Fibroblast of lung (primary cell): ENCODE results near the gene RND3. TPM values are rescaled to one million over a fixed set of nuclear protein-coding genes. Genes with fewer than 3 reads are reported as not detected.

Experiments used
- DNase-seq, 2 donors: peaks; one replicate each; pipeline versions ENCODE4 v3.0.0 to v3.0.0-alpha.2; 2010; ENCODE audit warnings: low read depth in 2 of 2
- H2AFZ ChIP-seq: 2 replicates; pipeline ENCODE4 v1.5.1; 2012; ENCODE audit warnings: low read length, control low read depth, inconsistent platforms
- H3K27ac ChIP-seq: 2 replicates; pipeline ENCODE4 v1.5.1; 2011; ENCODE audit warnings: low read length, control low read depth; ENCODE audit not compliant: insufficient read depth
- H3K27me3 ChIP-seq: 2 replicates; pipeline ENCODE4 v1.5.1; 2011; ENCODE audit warnings: mild to moderate bottlenecking, low read length; ENCODE audit not compliant: control insufficient read depth, insufficient read depth
- H3K36me3 ChIP-seq: 2 replicates; pipeline ENCODE4 v1.5.1; 2011; ENCODE audit warnings: low read length; ENCODE audit not compliant: control insufficient read depth, insufficient read depth
- H3K4me1 ChIP-seq: 2 replicates; pipeline ENCODE4 v1.5.1; 2011; ENCODE audit warnings: low read length; ENCODE audit not compliant: control insufficient read depth, insufficient read depth; ENCODE audit errors: extremely low read depth
- H3K4me2 ChIP-seq: 2 replicates; pipeline ENCODE4 v1.5.1; 2011; ENCODE audit warnings: low read length, control low read depth; ENCODE audit not compliant: insufficient read depth; ENCODE audit errors: extremely low read depth
- H3K4me3 ChIP-seq, 4 experiments: fragments of 200-600 bp in 1 of 4; sonication (generic) in 1 of 4; replicated peaks in 1 of 4; 2 replicates each; pipeline ENCODE4 v1.5.1; 2011 to 2016; ENCODE audit warnings: low read length in 4 of 4, low read depth in 3 of 4, mild to moderate bottlenecking in 3 of 4, control low read depth in 2 of 4, inconsistent platforms in 1 of 4, mixed read lengths in 1 of 4; ENCODE audit not compliant: insufficient read depth in 1 of 4; ENCODE audit errors: control extremely low read depth in 1 of 4
- H3K79me2 ChIP-seq: 2 replicates; pipeline ENCODE4 v1.5.1; 2012; ENCODE audit warnings: mild to moderate bottlenecking, low read length, inconsistent platforms; ENCODE audit not compliant: control insufficient read depth, insufficient read depth
- H3K9ac ChIP-seq: 2 replicates; pipeline ENCODE4 v1.5.1; 2011; ENCODE audit warnings: mild to moderate bottlenecking, low read length, control low read depth; ENCODE audit not compliant: insufficient read depth
- H3K9me3 ChIP-seq: 2 replicates; pipeline ENCODE4 v1.5.1; 2012; ENCODE audit warnings: low read depth, low read length; ENCODE audit not compliant: control insufficient read depth, insufficient read depth
- H4K20me1 ChIP-seq: 2 replicates; pipeline ENCODE4 v1.5.1; 2011; ENCODE audit warnings: low read length; ENCODE audit not compliant: control insufficient read depth, insufficient read depth; ENCODE audit errors: extremely low read depth
- EZH2 ChIP-seq: IDR thresholded peaks from 2 replicates; pipeline ENCODE4 v1.5.1; 2012; ENCODE audit warnings: low read length, control low read depth, mild to moderate bottlenecking; ENCODE audit errors: missing control alignments
- polyA plus RNA-seq, 2 donors: library from polyadenylated mRNA; depleted of rRNA in 1 of 2; stranded (reverse) in 1 of 2; unstranded in 1 of 2; fragments of >200 nt; gene quantifications; 2 replicates each; pipeline ENCODE4 v1.2.1, GENCODE V29; 2011 to 2012; ENCODE audit warnings: missing spikeins in 1 of 2
- total RNA-seq: library from RNA; depleted of rRNA; stranded (reverse); fragments of >200 nt; gene quantifications from 2 replicates; pipeline ENCODE4 v1.2.1, GENCODE V29; 2014
- TF ChIP-seq, protein P1 (sequence below), 2 donors: IDR thresholded peaks in 1 of 2; conservative IDR thresholded peaks in 1 of 2; 1 replicate in 1 of 2; 2 replicates in 1 of 2; pipeline ENCODE4 v1.5.1; 2011 to 2012; ENCODE audit warnings: low read length in 2 of 2, control low read depth in 1 of 2, inconsistent platforms in 1 of 2, low read depth in 1 of 2, mild to moderate bottlenecking in 1 of 2

Gene RND3
- total and polyA plus RNA-seq, 2 donors (not counting 1 experiment from before 2014, with no cell fraction given), result 363 to 1,405 TPM

DNA sequence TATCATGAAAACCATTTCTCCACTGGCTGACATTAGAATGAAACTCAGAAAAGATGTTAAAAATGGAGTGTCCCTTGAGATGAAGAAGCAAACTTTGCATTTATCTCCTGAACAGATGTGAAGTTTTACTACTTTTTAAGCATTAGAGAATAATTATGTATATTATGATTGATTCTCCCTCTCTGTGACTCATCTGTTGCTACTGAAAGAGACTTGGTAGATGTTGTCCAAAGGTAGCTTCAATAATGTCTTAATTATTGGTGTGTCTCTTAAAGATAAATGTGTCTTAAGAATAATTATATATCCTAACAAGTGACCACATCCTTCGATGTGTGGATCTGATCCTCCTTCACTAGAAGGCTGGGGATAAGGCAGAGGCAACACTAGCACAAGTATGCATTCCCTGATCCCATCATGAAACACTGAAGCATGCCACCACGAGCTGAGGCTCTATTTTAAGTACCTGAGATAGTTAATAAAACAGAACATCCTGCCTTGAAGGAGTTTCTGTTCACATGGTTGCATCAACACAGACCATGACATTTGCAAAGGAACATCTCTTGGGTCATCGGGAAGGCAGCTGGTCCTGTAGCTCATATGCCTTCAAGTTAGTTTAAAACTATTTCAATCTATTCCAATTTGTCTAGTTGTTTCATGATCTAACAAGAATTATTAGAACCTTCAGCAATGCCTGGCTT, 15.5 kb downstream of the RND3 start:
- peak overlapping the region; percentile 28 for H3K27ac ChIP-seq
- no peak for DNase-seq
- H2AFZ ChIP-seq, result no peak overlapping the region
- no peak overlapping the region for H3K4me2 ChIP-seq
- H3K36me3 ChIP-seq, result peaks cover 22% of the 10 kb centered on the region
- H4K20me1 ChIP-seq, result peaks cover 3% of the 10 kb centered on the region
- no peak overlapping the region for H3K9ac ChIP-seq
- H3K9me3 ChIP-seq, result no peaks in the 10 kb centered on the region
- no peaks in the 10 kb centered on the region for H3K27me3 ChIP-seq
- peak overlapping the region in 1 of 4 experiments; percentile 98 for H3K4me3 ChIP-seq
- TF ChIP-seq EZH2, result no peak
- TF ChIP-seq, protein P1, sequence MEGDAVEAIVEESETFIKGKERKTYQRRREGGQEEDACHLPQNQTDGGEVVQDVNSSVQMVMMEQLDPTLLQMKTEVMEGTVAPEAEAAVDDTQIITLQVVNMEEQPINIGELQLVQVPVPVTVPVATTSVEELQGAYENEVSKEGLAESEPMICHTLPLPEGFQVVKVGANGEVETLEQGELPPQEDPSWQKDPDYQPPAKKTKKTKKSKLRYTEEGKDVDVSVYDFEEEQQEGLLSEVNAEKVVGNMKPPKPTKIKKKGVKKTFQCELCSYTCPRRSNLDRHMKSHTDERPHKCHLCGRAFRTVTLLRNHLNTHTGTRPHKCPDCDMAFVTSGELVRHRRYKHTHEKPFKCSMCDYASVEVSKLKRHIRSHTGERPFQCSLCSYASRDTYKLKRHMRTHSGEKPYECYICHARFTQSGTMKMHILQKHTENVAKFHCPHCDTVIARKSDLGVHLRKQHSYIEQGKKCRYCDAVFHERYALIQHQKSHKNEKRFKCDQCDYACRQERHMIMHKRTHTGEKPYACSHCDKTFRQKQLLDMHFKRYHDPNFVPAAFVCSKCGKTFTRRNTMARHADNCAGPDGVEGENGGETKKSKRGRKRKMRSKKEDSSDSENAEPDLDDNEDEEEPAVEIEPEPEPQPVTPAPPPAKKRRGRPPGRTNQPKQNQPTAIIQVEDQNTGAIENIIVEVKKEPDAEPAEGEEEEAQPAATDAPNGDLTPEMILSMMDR (conservative IDR thresholded peaks at IDR 0.05 in 1 of 2, IDR thresholded peaks at IDR 0.05 in 1 of 2; ENCODE audit: low read depth in 1 of 2, low read length in 2 of 2), result no peak
- H3K4me1 ChIP-seq, result peaks cover 52% of the 10 kb centered on the region
- H3K79me2 ChIP-seq, result peaks cover 82% of the 10 kb centered on the region

DNA sequence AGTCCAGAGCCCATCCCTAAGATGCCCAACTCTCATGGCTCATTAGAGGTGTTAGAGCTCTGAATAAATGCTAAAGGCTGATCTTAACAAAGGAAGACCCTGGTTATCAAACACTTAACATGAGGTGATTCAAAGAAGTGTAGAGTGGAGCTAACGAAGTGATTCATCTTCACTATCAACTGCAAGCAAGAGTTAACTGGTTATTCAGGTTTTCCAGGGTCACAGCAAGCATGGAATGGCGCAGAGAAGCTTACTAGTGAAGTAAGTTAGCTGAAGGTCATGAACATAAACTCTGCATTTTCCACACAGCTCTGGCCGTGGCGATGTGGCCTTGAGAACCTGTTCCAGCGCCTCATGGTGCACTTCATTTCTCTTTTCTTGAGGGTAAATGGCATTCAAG, 17.0 kb downstream of the RND3 start:
- Histone ChIP-seq H3K79me2 (peaks cover 67% of the 10 kb centered on the region), H3K4me1 (peaks cover 51% of the 10 kb centered on the region), H3K4me3 (peak overlapping the region in 1 of 4 experiments; percentile 14), H3K4me2 (peak overlapping the region; percentile 28), H3K36me3 (peaks cover 21% of the 10 kb centered on the region), H4K20me1 (peaks cover 2% of the 10 kb centered on the region), H3K9ac (no peak overlapping the region), H3K9me3 (no peaks in the 10 kb centered on the region), H2AFZ (no peak overlapping the region), H3K27ac (peak overlapping the region; percentile 26), H3K27me3 (no peaks in the 10 kb centered on the region)
- no peak for DNase-seq
- TF ChIP-seq, protein P1 (conservative IDR thresholded peaks at IDR 0.05 in 1 of 2, IDR thresholded peaks at IDR 0.05 in 1 of 2; ENCODE audit: low read depth in 1 of 2, low read length in 2 of 2), result no peak
- TF ChIP-seq EZH2, result no peak

DNA sequence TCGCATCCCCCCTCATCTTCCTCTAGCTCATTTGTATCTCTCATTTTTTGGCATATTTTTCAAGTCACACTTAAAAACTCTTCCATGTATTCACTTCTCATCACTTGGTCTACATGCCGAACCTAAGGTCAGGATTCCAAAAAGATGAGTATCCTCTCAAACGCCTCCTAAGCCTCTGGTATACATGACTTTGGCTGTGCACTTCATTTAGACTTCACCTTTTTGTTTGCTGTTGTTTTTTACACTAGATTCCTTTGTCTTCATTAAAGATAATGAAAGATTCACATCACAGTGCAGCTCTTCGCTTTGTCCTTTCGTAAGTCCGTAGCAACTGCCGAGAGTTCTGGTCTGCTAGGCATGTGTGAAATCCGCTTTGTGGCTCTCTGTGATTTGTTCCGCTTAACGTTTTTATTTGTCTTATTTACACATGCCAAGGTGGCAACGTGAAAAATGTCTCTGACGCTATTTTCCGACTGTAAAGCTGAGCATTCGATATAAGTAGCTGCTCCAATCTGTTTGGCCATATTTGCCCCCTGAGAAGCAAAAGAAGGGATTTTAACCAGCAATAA, 17.7 kb downstream of the RND3 start:
- TF ChIP-seq, protein P1 (conservative IDR thresholded peaks at IDR 0.05 in 1 of 2, IDR thresholded peaks at IDR 0.05 in 1 of 2; ENCODE audit: low read depth in 1 of 2, low read length in 2 of 2), result no peak
- no peak for TF ChIP-seq EZH2
- no peak overlapping the region for H3K9ac ChIP-seq
- peaks cover 60% of the 10 kb centered on the region for H3K79me2 ChIP-seq
- H3K4me1 ChIP-seq, result peaks cover 45% of the 10 kb centered on the region
- DNase-seq, result no peak
- H3K4me3 ChIP-seq, result peak overlapping the region in 1 of 4 experiments; percentile 15
- no peaks in the 10 kb centered on the region for H3K9me3 ChIP-seq
- no peaks in the 10 kb centered on the region for H4K20me1 ChIP-seq
- peaks cover 19% of the 10 kb centered on the region for H3K36me3 ChIP-seq
- H3K27ac ChIP-seq, result peak overlapping the region; percentile 19
- H3K4me2 ChIP-seq, result peak overlapping the region; percentile 26
- H2AFZ ChIP-seq, result no peak overlapping the region
- H3K27me3 ChIP-seq, result no peaks in the 10 kb centered on the region
